Measurements from ENCODE around the gene NTHL1. TPM values are rescaled to one million over a fixed set of nuclear protein-coding genes. Genes with fewer than 3 reads are reported as not detected.

NTHL1 gene
- total and polyA plus RNA-seq, 2 of the 4 experiments (the other 2 are of a cell fraction) = 22.8 to 28.0 TPM

GRCh38 chr16:2037115-2037514 lies 10.5 kb downstream of the NTHL1 start:
- ATAC-seq (ENCODE audit: low read depth) (no peak), DNase-seq (no peak)
- H3K27ac ChIP-seq (ENCODE audit: insufficient read depth, low read length) = peak overlapping the region; percentile 100
- H2AK5ac ChIP-seq (ENCODE audit: low read depth, low read length) = peak overlapping the region; percentile 86
- no peak overlapping the region; the same call in 1 of the 2 replicates for H4K5ac ChIP-seq (ENCODE audit: low read depth, low read length)
- in situ Hi-C loops (cut with MboI; ENCODE audit: low sequenced_read_pairs) (no loop called here), dilution Hi-C loops (cut with HindIII; ENCODE audit: low sequenced_read_pairs, unreplicated experiment) (no loop called here), intact Hi-C loops (cut with micrococcal nuclease) (no loop called here)
- H3K23ac ChIP-seq (ENCODE audit: low read depth, low read length) = no peak overlapping the region
- H3K4ac ChIP-seq (ENCODE audit: low read depth, low read length) = peak overlapping the region; percentile 92
- H4K20me1 ChIP-seq (ENCODE audit: insufficient read depth, low read length) = no peaks in the 10 kb centered on the region
- peak overlapping the region; percentile 84; the same call in 1 of the 3 replicates for H2BK15ac ChIP-seq (ENCODE audit: low read depth, low read length)
- H4K8ac ChIP-seq (ENCODE audit: low read depth in 2 of 2, low read length in 2 of 2) = peak overlapping the region in 1 of 2 experiments; percentile 33; a peak in 1 of 4 replicates
- H3K9me1 ChIP-seq (ENCODE audit: insufficient read depth, low read length) = peaks cover 19% of the 10 kb centered on the region
- ChIA-PET CTCF (interaction anchor here (1.0 kb wide), 1 partner anchor 15 kb away, joined by 3 read pairs; no protein-coding TSS in a partner anchor), POLR2A (ENCODE audit: unreplicated experiment) (no interaction called here)
- peaks cover 32% of the 10 kb centered on the region for H3K36me3 ChIP-seq (ENCODE audit: control insufficient read depth, insufficient read depth, low read length)
- H3K56ac ChIP-seq (ENCODE audit: extremely low read depth, insufficient read depth, low read length) = no peak overlapping the region
- H3K9ac ChIP-seq (ENCODE audit: low read depth, low read length) = no peak overlapping the region
- peak overlapping the region; percentile 98 for H2AK9ac ChIP-seq (replicated peaks; ENCODE audit: low read depth, low read length, poor library complexity)
- H3K18ac ChIP-seq (ENCODE audit: low read depth, low read length) = no peak overlapping the region; the same call in 1 of the 2 replicates
- H3K27me3 ChIP-seq (ENCODE audit: control insufficient read depth, insufficient read depth, low read length) = no peaks in the 10 kb centered on the region
- H2BK20ac ChIP-seq (ENCODE audit: low read depth, low read length) = peak overlapping the region; percentile 64
- no peak for TF ChIP-seq MAZ (IDR thresholded peaks at IDR 0.05; ENCODE audit: borderline replicate concordance, low read depth, low read length)
- no peak for TF ChIP-seq CTCF (conservative IDR thresholded peaks at IDR 0.05; ENCODE audit: low read depth, low read length)
- TF ChIP-seq MAFK (IDR thresholded peaks at IDR 0.05; ENCODE audit: low read depth, low read length) = no peak
- TF ChIP-seq FOS (IDR thresholded peaks at IDR 0.05; ENCODE audit: low read depth, low read length) = no peak
- no peak overlapping the region for H3K4me2 ChIP-seq (ENCODE audit: low read depth, low read length)
- no CpG with 5 or more reads among the region's 15 CpGs for WGBS, 2 experiments (ENCODE audit: extremely low coverage in 2 of 2, insufficient read length in 1 of 2)
- peaks cover 75% of the 10 kb centered on the region for H3K4me1 ChIP-seq (ENCODE audit: control insufficient read depth, insufficient read depth, low read length)
- H2BK5ac ChIP-seq (ENCODE audit: low read depth, low read length, poor library complexity, severe bottlenecking) = peak overlapping the region; percentile 98
- no TSS peak for BruUV-seq (replicated peaks)
- no peak overlapping the region for H3K14ac ChIP-seq (replicated peaks; ENCODE audit: low read depth, low read length)
- H3K9me3 ChIP-seq (ENCODE audit: control insufficient read depth, insufficient read depth, low read length) = no peaks in the 10 kb centered on the region
- H3K4me3 ChIP-seq (ENCODE audit: insufficient read depth, low read depth, low read length) = no peak overlapping the region
- H2AFZ ChIP-seq (replicated peaks; ENCODE audit: low read length, poor library complexity) = no peak overlapping the region
- H2BK120ac ChIP-seq (ENCODE audit: low read depth, low read length) = peak overlapping the region; percentile 94
- peak overlapping the region; percentile 97 for H4K91ac ChIP-seq (ENCODE audit: insufficient read depth, low read depth, low read length)
- peaks cover 19 to 64% of the 10 kb centered on the region in 2 experiments; a peak in 3 of 4 replicates for H3K79me1 ChIP-seq (ENCODE audit: low read depth in 1 of 2, low read length in 2 of 2)
